Stimulated activated naive CD4-positive, alpha-beta T cell (primary cell): ENCODE results near the gene CACNG4.

Experiments
- DNase-seq, 6 experiments: peaks; one replicate each; lab custom pipeline; 2025; lab: John Stamatoyannopoulos, UW

Gene CACNG4

DNA sequence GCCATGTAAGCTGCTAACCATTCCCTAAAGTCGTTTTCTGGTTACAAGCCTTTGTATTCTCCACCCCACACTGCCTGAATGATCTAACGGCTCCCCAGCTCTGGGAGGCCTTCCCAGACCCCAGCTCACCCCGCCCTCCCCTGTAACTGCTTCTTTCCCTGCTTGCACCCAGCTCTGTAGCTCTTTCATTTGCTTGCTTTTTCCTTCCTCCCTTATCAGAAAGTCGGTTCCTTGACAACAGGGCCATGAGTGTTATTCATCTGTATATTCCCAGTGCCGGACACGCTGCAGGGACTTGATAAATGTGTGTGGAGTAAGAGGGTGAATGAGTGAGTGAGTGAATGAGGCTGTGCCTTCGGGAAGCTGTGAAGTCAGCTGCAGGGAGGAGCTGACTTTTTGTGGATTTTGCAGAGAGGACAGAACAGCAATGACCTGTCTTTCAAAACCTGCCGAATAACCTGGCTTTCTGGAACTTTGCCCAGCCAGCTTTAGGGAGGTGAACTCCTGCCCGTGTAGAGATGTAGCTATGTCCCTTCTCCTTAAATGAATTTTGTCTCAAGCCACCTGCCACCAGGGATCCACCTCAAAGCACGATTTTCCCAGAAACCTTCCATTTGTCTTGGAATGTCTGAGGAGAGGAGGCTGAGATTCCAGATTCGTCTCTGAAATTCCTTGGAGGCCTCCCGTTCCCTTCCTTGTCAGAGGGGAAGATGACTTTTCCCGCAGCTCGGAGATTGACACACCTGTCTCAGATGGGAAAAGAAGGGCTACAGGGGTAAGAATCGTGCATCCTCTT, 20.0 kb upstream of the CACNG4 start:
- DNase-seq, result no peak

DNA sequence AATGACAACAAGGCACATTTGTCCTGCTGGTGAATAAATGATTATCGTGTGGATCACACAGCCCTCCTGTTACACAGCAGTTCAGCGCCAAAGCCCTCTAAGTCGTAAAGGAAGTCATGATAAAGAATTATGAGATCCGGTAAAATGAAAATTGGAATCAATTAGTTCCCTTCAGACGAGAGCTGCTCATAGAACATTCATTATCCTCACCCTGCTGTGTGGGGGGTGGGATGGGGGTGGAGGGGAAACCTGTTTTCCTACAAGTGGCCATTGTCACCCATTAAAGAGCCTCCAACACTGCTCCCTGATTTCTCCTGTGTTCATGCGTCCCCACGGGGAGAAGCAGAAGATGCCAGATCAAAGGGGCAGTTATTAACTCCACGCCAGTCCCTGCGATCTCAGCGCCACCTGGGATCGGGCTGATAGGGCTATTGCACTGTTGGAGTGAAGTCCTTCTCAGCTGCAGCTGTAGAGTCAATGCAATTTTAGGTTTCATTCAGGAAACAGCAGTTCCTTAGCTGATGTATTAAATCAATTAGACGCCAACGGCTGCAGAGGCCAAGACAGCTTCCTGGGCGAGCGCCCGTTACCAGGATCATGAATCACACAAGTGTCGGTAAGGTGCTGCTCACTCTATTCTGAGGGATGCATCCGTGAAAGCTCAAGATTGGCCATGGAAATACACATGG, 19.2 kb upstream of the CACNG4 start:
- no peak for DNase-seq

DNA sequence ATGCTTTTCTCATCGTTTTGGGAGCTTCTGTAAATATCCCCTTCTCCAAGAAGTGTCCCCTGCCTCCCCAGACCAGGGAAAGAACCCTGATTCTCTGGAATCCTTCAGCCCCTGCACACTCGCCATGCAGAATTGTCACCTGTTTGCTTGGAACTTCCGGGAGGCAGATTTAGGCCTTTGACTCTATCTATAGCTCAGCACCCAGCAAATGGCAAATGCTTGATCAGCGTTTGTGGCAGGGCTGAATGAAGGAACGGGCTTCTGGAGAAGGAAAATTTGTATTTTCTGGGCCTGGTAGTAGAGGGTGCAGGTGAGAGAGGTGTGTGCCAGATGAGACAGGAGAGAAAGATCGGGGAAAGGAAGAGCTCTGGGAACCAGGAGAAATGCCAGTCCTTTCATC, 18.3 kb upstream of the CACNG4 start:
- no peak for DNase-seq

DNA sequence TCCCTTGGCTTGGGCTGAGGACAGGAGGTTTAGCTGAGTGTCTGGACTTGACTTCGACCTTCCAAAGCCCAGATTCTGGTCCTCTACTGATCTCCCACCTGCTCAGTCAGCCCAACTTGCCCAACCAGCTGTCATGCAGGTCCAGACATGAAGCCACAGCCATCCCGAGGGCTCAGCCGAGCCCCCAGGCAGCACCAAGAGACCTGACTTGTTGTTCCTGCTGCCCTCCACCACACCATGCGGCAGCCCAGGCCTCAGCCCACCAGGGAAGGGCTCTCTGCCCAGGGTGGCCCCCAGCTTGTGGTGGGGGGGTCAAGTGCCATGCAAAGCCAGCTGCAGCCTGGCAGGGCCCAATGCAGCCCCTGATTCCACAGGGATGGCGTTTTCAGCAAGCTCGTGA, 17.2 kb upstream of the CACNG4 start:
- no peak for DNase-seq

DNA sequence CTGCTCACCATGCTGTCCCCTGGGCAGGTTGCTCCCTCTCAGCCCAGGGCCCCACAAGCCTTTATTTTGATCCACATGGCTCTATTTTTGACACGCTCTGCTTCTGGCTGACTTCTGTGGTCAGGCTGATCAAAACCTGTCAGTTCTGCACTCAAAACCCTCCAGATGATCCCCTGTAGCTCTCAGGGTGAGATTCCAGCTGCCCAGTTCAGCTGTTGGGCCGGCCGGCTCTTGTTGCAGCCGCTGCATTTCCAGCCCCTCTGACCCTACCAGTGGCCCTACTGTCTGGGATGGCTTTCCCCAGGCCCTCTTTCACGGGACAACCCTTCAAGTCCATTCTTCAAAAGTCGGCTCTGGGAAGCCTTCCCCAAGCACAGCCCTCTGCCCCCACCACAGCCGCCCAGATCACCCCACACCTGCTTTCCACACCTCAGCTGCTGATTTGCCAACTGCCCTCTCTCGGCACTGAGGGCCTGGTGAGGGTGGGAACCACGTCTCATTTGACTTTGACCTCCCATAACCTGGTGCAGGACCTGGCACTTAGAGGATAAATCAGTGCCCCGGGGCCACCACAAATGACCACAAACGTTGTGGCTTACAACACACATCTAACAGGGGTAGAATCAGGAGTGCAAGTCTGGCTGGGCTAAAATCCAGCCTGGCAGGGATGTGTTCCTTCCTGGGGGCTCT, 16.3 kb upstream of the CACNG4 start:
- no peak for DNase-seq

DNA sequence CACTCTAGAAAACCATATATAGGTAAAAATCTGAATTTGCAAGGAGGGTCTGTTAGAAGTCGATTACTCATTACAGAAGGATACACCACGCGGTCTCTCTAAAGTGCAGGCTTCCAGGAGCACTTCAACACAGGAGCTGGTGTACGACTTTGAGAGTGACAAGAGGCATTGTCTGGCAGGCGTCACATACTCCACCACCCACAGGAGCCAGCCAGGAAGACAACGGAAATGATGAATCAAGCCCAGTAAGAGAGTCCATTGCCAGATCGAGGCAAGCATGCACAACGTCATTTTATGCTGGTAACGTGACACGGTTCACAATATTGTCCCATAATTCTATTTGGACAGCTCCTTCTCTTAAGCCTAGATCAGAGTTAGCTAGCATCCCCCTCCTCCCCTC, 15.0 kb upstream of the CACNG4 start:
- DNase-seq, result no peak

DNA sequence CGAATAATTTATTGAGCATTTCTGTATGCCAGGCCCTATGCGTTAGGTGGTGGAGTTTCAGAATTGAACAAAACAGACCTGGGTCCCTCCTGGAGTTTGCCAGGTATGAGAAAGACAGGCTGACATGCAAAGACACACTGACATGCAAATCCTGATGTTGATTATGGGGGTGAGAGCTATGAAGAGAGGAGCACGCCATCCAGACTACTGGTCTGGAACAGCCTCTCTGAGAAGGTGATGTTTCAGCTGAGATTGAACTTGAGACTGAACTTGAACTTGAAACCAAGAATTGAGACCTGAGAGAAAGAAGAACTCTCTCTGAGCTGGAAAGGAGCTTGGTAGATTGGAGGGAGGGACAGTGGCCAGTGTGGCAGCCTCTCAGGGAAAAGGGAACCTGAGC, 14.2 kb upstream of the CACNG4 start:
- no peak for DNase-seq

DNA sequence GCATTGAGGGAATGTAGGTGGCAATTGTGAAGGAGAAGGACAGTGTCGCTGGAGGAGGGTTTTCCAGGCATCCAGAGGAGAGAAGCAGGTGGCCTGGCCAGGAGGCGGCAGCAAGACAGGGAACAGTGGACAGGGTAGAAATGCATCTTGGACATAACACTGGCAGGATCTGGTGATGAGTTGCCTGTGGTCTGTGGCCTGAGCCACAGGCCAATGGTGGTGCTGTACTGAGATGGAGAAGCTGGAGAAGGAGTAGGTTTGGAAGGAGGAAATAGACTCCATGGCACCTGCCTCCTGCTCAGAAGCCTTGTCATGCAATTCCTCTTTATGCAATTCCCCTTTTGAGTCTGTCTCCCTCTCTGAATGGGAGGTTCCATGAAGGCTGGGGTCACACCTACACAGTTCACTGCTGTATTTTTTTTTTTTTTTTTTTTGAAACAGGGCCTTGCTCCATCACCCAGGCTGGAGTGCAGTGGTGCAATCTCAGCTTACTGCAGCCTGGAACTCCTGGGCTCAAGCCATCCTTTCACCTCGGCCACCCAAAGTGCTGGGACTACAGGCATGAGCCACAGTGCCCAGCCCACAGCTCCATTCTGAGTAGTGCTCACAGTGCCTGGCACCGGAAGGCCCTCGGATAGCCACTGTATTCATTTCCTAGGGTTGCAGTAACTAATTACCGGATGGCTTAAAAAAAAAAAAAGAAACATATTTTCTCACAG, 13.5 kb upstream of the CACNG4 start:
- no peak for DNase-seq

DNA sequence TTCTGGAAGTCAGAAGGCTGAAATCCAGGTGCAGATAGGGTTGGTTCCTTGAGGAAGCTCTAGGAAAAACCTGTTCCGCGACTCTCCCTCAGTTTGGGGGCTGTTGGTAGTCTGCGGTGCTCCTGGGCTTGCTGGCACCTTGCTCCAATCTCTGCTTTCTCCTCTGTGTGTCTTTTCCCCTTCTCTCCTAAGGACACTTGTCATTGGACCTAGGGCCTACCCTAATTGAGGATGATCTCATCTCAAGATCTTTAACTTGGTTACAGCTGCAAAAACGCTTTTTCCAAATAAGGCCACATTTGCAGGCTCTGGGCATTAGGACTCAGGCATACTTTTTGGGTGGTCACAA, 12.9 kb upstream of the CACNG4 start:
- no peak for DNase-seq

DNA sequence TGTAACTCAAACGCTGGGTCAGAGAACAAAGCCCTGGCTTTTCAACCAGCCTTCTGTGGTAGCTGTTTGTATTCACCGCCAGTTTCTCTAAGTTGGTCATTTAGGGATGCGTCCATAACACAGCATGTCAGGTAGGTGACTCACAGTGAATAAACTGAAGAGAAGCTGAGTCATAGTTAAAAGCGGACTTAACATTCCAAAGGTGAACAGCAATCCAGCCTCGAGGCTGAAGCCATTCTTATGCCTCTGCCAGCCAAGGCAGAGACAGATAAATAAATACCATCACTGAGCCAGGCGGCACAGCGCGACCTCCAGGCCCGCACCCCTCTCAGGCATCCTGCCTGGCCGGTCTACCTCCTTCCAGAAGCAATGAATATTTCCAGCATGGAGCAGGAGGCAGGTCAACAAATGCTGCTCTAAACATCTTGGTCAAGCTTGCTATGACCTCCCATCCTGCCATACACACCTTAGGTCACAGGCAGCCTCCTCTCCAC, 12.4 kb upstream of the CACNG4 start:
- no peak for DNase-seq

DNA sequence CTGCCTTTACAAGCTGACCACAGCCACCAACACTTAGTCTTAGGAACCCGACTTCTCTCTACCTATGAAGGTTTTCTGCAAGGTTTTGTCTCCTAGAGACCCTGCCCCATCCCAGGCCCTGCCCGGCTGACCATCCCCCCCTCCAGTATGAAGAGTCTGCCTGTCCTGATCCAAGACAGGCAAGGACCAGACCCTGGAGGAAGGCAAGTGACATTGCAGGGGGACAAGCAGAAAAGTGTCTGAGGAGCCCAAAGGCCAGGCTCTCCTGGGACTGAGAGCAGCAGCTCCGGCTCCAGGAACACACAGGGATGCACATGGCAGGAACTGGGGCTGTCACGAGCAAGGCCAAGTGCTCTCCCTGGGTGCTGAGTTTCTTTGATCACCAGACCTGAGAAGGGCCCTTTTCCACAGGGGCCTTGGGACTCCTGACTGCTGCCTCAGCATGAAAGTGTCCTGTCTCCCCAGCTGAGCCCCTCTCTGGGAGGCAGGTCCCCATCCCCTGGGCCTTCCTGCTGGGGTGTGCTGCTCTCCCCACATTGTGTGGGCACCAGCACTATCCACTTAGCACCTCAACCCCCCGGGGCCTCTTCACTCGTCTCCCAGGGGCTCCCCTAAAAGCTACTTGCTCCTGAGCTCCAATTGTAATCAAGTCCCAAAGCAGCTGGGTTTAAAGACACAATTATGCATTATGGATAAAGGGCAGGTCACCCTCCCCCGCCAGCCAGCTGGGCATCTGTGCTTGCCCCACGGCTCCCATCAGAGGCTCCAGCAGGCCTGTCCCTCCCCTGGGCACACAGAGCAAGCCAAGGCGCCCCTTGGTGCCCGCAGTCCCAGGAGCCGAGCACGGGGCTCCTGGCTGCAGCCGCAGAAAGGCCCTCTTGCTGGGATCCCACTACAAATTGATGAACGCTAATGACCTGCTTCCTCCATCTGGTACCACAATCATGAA, 11.6 kb upstream of the CACNG4 start:
- no peak for DNase-seq

DNA sequence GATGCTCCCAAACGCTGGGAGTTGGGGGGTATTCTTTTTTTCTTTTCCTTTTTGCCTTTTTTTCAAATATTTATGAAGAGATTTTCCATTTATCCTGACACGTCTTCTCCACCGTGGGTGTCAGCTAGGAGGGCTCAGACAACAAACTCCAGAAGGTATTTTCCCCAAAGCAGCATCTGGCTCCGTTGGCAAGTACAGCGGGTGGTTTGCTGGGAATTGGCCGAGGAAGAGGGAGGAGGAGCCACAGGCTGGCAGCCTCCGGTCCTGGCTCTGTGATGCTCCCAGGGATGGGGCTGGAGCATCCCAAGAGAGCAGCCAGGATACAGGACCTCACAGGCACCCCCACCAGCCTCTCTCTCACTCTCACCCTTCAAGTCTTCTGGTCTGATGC, 10.9 kb upstream of the CACNG4 start:
- no peak for DNase-seq

DNA sequence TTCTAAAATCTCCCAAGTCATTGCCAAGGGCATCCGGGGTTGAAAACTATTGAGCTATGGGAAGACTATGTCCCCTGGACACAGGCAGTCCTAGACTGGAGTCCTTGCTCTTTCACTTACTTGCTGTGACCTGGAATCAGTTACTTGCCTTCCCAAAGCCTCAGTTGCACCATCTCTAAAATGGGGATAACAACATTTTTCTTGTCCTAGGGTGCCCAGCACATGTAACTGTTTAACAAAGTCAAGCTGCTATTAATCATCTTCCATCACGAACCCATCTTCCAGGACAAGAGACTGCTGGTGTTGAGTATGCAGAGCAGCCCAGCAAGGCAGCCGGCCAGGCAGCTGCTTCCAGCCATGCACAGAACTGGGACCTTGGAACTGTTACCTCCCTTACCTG, 9.9 kb upstream of the CACNG4 start:
- no peak for DNase-seq

DNA sequence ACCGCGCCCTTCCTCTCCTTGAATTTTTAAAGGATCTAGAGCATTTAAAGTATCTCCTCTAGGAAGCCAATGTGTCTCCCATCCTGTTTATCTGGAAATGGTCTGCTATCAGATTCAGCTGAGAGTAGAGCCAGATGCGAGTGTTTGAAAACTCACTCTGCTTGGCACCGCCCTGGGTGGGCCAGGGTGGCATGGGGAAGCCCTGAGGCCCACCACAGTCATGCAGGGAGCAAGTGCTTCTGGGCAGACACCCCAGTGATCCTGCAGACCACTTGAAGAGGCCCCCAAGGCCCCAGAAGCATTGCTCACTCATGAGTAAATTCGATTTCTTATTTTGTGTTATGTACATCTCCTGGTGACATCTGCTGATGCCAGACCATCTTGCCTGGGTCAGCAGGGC, 8.7 kb upstream of the CACNG4 start:
- DNase-seq, result no peak

DNA sequence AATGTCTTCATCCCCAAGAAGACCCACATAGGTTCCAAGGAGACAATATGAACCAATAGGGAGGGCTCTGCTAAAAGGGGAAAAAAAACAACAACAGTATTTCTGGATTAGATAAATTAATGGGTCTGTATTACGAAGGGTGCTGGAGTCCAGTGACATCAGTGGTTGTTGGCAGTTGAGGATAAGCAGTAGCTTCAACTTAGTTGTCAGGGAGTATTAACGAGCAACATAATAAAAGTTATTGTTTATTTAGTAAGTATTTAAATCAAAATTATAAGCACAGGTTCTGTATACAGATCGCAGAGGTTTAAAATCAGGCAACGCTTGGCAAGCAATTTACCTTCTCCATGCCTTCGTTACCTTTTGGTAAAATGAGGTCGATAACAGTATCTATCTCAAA, 7.6 kb upstream of the CACNG4 start:
- DNase-seq, result no peak

DNA sequence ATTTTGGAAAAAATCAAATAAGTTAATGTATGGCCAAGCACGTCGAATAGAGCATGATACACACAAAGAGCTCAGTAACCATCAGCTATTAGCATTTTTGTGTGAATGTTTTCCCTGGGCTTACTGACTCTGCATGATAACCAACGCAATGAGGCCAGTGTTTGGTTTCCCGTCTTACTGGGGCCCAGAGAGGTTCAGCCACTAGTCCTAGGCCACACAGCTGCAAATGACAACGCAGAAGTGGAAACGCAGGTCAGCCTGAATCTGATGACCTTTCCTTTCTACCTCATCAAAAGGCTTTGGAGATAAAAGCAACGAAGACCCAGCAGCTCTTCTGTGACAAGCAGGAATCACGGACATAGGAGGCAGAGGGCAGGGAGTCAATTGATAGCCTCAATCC, 7.2 kb upstream of the CACNG4 start:
- no peak for DNase-seq

DNA sequence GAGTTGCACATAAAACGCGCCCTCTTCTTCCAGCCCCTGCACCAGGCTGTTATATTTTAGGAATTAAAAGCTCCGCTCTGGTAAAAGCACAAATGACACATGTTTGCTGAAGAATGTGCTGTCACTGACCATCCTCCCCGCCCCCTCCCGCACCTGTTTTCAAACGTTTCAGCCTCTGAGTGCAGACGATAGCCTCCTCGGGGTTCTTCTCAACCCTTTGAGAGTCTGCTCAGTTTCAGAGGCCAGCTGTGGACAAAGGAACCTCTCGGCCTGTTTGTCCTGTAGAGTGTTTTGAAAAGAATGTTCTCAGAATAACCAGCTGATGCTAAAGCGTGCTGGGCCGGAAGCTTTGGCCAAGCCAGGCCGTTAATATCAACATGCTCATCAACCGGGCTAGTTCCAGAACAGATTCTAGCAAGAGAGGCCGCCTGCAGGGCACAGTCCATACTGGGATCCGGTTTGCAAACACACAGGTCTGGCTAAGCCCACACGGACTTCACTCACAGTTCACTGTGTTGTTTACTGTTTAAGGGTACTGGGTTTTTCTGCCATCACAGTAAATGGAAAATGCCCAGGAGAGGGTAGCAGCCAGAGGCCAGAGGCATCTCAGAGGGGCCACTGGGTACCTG, 6.4 kb upstream of the CACNG4 start:
- no peak for DNase-seq

DNA sequence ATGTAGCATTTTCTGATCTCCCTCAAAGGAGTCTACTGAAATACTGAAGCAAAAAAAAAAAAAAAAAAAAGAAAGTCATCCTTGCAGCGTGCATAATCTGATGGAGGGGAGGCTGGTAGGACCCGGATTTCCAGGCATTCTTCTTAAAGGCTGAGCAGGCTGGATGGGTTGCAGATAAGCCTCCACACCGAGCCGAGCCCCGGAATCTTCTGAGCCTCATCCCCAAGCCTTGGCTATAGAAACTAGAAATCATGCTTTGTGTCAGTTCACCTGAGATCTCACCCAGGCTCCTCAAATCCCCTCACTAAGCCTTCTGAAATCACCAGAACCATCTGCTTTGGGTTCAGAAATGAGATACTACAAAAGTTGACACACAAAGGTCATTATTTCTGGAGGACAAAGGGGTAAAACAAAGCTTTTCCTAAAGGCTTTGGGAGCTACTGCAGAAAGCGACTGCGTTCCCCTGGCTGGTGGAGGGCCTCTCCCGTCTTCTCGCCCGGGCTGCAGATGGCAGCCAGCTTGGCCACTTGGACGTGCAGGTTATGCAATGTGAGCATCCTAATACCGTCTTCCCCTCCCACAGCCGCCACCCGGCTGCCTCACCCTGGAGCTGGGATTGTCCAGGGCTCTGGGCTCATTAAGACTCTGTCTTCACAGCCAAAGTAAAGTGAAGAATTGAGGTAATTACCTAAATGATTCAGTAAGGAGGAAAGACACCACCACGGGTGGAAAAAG, 4.7 kb upstream of the CACNG4 start:
- DNase-seq, result no peak

DNA sequence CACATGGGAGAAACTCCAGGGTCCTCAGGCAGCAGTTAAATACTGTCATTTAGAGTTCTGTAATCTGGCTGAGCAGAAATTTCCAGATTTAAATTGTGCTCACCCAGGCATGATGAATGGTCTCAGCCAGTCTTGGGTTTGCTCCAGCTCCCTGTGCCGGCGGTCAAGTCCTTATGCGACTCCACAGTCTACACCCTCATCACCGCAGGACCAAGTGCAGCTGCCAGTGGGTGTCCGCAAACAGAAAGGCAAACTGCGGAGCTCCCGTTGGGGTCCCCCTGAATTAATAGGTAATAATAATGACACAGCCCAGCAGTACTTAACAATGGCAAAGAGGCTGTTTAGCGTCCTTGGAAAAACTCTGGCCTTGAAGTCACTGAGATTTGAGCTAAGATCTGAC, 3.9 kb upstream of the CACNG4 start:
- DNase-seq, result no peak

DNA sequence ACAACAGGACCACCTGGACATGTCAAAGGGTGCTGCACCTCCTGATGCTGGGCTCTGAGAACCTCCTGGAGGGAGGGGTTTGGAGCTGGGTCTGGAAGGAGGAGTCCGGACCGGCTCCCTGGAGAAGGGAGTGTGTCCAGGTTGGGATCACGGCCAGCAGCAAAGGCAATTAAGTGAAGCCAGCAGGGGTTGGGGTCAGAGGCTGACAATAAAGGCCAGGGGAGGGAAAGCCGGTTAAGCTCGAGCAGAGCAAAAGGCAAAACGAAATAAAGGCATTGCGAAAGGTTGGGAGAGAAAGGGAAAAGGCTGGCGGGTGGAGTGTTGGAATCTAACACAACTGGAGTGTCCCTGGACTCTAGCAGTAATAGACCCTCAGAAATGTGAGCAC, 992 bp upstream of the CACNG4 start:
- DNase-seq, result no peak
